BLaER1 treated with 17β-estradiol and CSF1 and Interleukin-3, amounts not matched to agents 10 nM and 100 nM (cell line): Measurements from ENCODE around the gene POP4.

ENCODE experiments used
- H3K27ac ChIP-seq, 11 experiments: shearing (Covaris generic); formaldehyde crosslinking; 2 replicates each; pipeline ENCODE4 v1.8.1; 2022
- H3K27me3 ChIP-seq, 11 experiments: shearing (Covaris generic); formaldehyde crosslinking; 2 replicates each; pipeline ENCODE4 v1.8.1; 2022
- H3K36me3 ChIP-seq, 11 experiments: shearing (Covaris generic); formaldehyde crosslinking; 2 replicates each; pipeline ENCODE4 v1.8.1; 2022
- H3K4me1 ChIP-seq, 10 experiments: shearing (Covaris generic); formaldehyde crosslinking; 2 replicates each; pipeline ENCODE4 v1.8.1; 2022
- H3K4me2 ChIP-seq, 11 experiments: shearing (Covaris generic); formaldehyde crosslinking; 2 replicates each; pipeline ENCODE4 v1.8.1; 2022
- H3K4me3 ChIP-seq, 10 experiments: shearing (Covaris generic); formaldehyde crosslinking; 2 replicates each; pipeline ENCODE4 v1.8.1; 2022
- H3K9ac ChIP-seq, 11 experiments: shearing (Covaris generic); formaldehyde crosslinking; 2 replicates each; pipeline ENCODE4 v1.8.1; 2022
- H3K9me3 ChIP-seq, 11 experiments: shearing (Covaris generic); formaldehyde crosslinking; replicated peaks in 1 of 11; 2 replicates each; pipeline ENCODE4 v1.8.1; 2022
- H4K20me1 ChIP-seq, 11 experiments: shearing (Covaris generic); formaldehyde crosslinking; 2 replicates each; pipeline ENCODE4 v1.8.1; 2022
- Cebpa-rat ChIP-seq, 11 experiments: shearing (Covaris generic); IDR thresholded peaks; 2 replicates each; pipeline ENCODE4 v1.8.1; 2022

The POP4 gene

GRCh38 chr19:29655648-29656335 is 49.7 kb downstream of the POP4 start:
- Histone ChIP-seq H3K4me2 (no peak overlapping the region), H3K9ac (no peak overlapping the region), H4K20me1 (no peaks in the 10 kb centered on the region), H3K4me3 (no peak overlapping the region), H3K27ac (no peak overlapping the region), H3K36me3 (no peaks in the 10 kb centered on the region), H3K9me3 (peaks cover 0 to 8% (median 0%) of the 10 kb centered on the region in 11 experiments; a peak in 4 of 22 replicates), H3K27me3 (no peaks in the 10 kb centered on the region), H3K4me1 (peaks cover 0 to 2% (median 0%) of the 10 kb centered on the region in 10 experiments; a peak in 1 of 20 replicates)
- TF ChIP-seq Cebpa-rat (IDR thresholded peaks at IDR 0.05) = no peak

GRCh38 chr19:29658221-29658991 is 52.3 kb downstream of the POP4 start:
- no peaks in the 10 kb centered on the region for H3K36me3 ChIP-seq
- no peaks in the 10 kb centered on the region for H4K20me1 ChIP-seq
- peaks cover 0 to 28% (median 4%) of the 10 kb centered on the region in 10 experiments; a peak in 10 of 20 replicates for H3K4me1 ChIP-seq
- no peak overlapping the region for H3K27ac ChIP-seq
- no peak overlapping the region for H3K9ac ChIP-seq
- no peaks in the 10 kb centered on the region for H3K27me3 ChIP-seq
- no peak overlapping the region for H3K4me3 ChIP-seq
- H3K4me2 ChIP-seq = no peak overlapping the region
- no peak for TF ChIP-seq Cebpa-rat (IDR thresholded peaks at IDR 0.05)
- H3K9me3 ChIP-seq = peaks cover 0 to 8% (median 0%) of the 10 kb centered on the region in 11 experiments; a peak in 4 of 22 replicates

GRCh38 chr19:29660835-29661234 is 54.8 kb downstream of the POP4 start:
- Histone ChIP-seq H3K9ac (no peak overlapping the region), H4K20me1 (peaks cover 0 to 4% (median 0%) of the 10 kb centered on the region in 11 experiments; a peak in 4 of 22 replicates), H3K4me2 (peak overlapping the region in 1 of 11 experiments; percentile 99; a peak in 1 of 22 replicates), H3K36me3 (no peaks in the 10 kb centered on the region), H3K27me3 (peaks cover 0 to 5% (median 5%) of the 10 kb centered on the region in 11 experiments; a peak in 10 of 22 replicates), H3K4me1 (peaks cover 12 to 43% (median 21%) of the 10 kb centered on the region in 10 experiments), H3K4me3 (no peak overlapping the region), H3K9me3 (no peaks in the 10 kb centered on the region), H3K27ac (no peak overlapping the region)
- no peak for TF ChIP-seq Cebpa-rat (IDR thresholded peaks at IDR 0.05)

- TF ChIP-seq Cebpa-rat (IDR thresholded peaks at IDR 0.05) = no peak
- H3K9ac ChIP-seq = peak overlapping the region in 3 of 11 experiments; percentile 6 to 34 (median 9); a peak in 2 of 22 replicates
- H4K20me1 ChIP-seq = peaks cover 0 to 18% (median 0%) of the 10 kb centered on the region in 11 experiments; a peak in 7 of 22 replicates
- no peaks in the 10 kb centered on the region for H3K9me3 ChIP-seq
- H3K4me3 ChIP-seq = no peak overlapping the region
- peaks cover 26 to 50% (median 35%) of the 10 kb centered on the region in 10 experiments for H3K4me1 ChIP-seq
- H3K27me3 ChIP-seq = peaks cover 0 to 14% (median 8%) of the 10 kb centered on the region in 11 experiments; a peak in 10 of 22 replicates
- peak overlapping the region in 5 of 11 experiments; percentile 39 to 100 (median 77); a peak in 10 of 22 replicates for H3K4me2 ChIP-seq
- H3K27ac ChIP-seq = peak overlapping the region in 3 of 11 experiments; percentile 4 to 58 (median 40); a peak in 5 of 22 replicates
- H3K36me3 ChIP-seq = no peaks in the 10 kb centered on the region
These were observed 56.2 kb downstream of the POP4 start for GRCh38 chr19:29662278-29662603.

- no peaks in the 10 kb centered on the region for H3K9me3 ChIP-seq
- no peak overlapping the region for H3K4me3 ChIP-seq
- H3K4me2 ChIP-seq = peak overlapping the region in 5 of 11 experiments; percentile 39 to 100 (median 77); a peak in 10 of 22 replicates
- peak overlapping the region in 3 of 11 experiments; percentile 4 to 58 (median 40); a peak in 5 of 22 replicates for H3K27ac ChIP-seq
- no peaks in the 10 kb centered on the region for H3K36me3 ChIP-seq
- no peak for TF ChIP-seq Cebpa-rat (IDR thresholded peaks at IDR 0.05)
- H4K20me1 ChIP-seq = peaks cover 0 to 24% (median 4%) of the 10 kb centered on the region in 11 experiments; a peak in 11 of 22 replicates
- H3K9ac ChIP-seq = peak overlapping the region in 6 of 11 experiments; percentile 6 to 34 (median 16); a peak in 5 of 22 replicates
- H3K27me3 ChIP-seq = peaks cover 0 to 14% (median 8%) of the 10 kb centered on the region in 11 experiments; a peak in 10 of 22 replicates
- peaks cover 31 to 55% (median 41%) of the 10 kb centered on the region in 10 experiments for H3K4me1 ChIP-seq
These were observed 56.7 kb downstream of the POP4 start for GRCh38 chr19:29662604-29663404.

- Histone ChIP-seq H3K4me3 (peak overlapping the region in 8 of 10 experiments; percentile 74 to 95 (median 86); a peak in 11 of 20 replicates), H3K27ac (no peak overlapping the region), H3K36me3 (no peaks in the 10 kb centered on the region), H3K27me3 (peaks cover 0 to 14% (median 8%) of the 10 kb centered on the region in 11 experiments; a peak in 10 of 22 replicates), H3K4me1 (peaks cover 44 to 68% (median 54%) of the 10 kb centered on the region in 10 experiments), H3K9ac (peak overlapping the region in 7 of 11 experiments; percentile 71 to 83 (median 78); a peak in 8 of 22 replicates), H4K20me1 (peaks cover 0 to 35% (median 16%) of the 10 kb centered on the region in 11 experiments; a peak in 13 of 22 replicates), H3K4me2 (peak overlapping the region; percentile 97 to 100 (median 99)), H3K9me3 (no peaks in the 10 kb centered on the region)
- no peak for TF ChIP-seq Cebpa-rat (IDR thresholded peaks at IDR 0.05)
These were observed 58.0 kb downstream of the POP4 start for GRCh38 chr19:29663861-29664752.

- H3K27ac ChIP-seq = peak overlapping the region in 7 of 11 experiments; percentile 12 to 59 (median 51); a peak in 10 of 22 replicates
- H3K4me2 ChIP-seq = peak overlapping the region; percentile 97 to 100 (median 99)
- H4K20me1 ChIP-seq = peaks cover 0 to 35% (median 20%) of the 10 kb centered on the region in 11 experiments; a peak in 13 of 22 replicates
- no peak for TF ChIP-seq Cebpa-rat (IDR thresholded peaks at IDR 0.05)
- H3K9ac ChIP-seq = peak overlapping the region; percentile 58 to 88 (median 78); a peak in 20 of 22 replicates
- H3K36me3 ChIP-seq = no peaks in the 10 kb centered on the region
- peak overlapping the region; percentile 69 to 95 (median 80) for H3K4me3 ChIP-seq
- peaks cover 0 to 14% (median 8%) of the 10 kb centered on the region in 11 experiments; a peak in 10 of 22 replicates for H3K27me3 ChIP-seq
- H3K4me1 ChIP-seq = peaks cover 48 to 75% (median 57%) of the 10 kb centered on the region in 10 experiments
- no peaks in the 10 kb centered on the region for H3K9me3 ChIP-seq
These were observed 58.7 kb downstream of the POP4 start for GRCh38 chr19:29664753-29665214.
